K562 (cell line): Measurements from ENCODE around the gene SRPRA.
"Not testable (repeated sequence)": the region's sequence is repeated elsewhere in the genome, so short reads cannot be mapped to it uniquely, and the experiment has no call there.

Source experiments
- MEIS2 ChIP-seq: fragments of 450-650 bp; IDR thresholded peaks from 2 replicates; pipeline ENCODE4 v1.6.1; 2014; ENCODE audit warnings: mild to moderate bottlenecking; ENCODE audit not compliant: partially characterized antibody
- NFE2 ChIP-seq: IDR thresholded peaks from 2 replicates; pipeline ENCODE4 v1.6.1; 2014; ENCODE audit warnings: antibody characterized with exemption, low read depth
- POLR2A ChIP-seq: fragments of 450-650 bp; conservative IDR thresholded peaks from 2 replicates; pipeline ENCODE4 v1.6.1; 2016
- RBM39 ChIP-seq: fragments of 200-400 bp; formaldehyde crosslinking; optimal IDR thresholded peaks from 2 replicates; pipeline ENCODE3; 2018; ENCODE audit warnings: low read depth, low read length
- RFX7 ChIP-seq: fragments of 250-450 bp; sonication (Bioruptor Pico); IDR thresholded peaks from 2 replicates; pipeline ENCODE4 v1.5.1; 2021; ENCODE audit warnings: mild to moderate bottlenecking
- SPI1 ChIP-seq: IDR thresholded peaks from 2 replicates; pipeline ENCODE4 v1.6.1; 2011; ENCODE audit warnings: low read depth, low read length, control low read depth, borderline replicate concordance
- TSC22D4 ChIP-seq: fragments of 450-650 bp; IDR thresholded peaks from 2 replicates; pipeline ENCODE4 v1.6.1; 2016; ENCODE audit warnings: missing genetic modification characterization, missing biosample characterization, control low read depth
- TF ChIP-seq, protein P1 (sequence below): fragments of 250-450 bp; sonication (Bioruptor Pico); IDR thresholded peaks from 2 replicates; pipeline ENCODE4 v1.4.0; 2020
- TF ChIP-seq, protein P2 (sequence below): fragments of 250-450 bp; sonication (Bioruptor Pico); IDR thresholded peaks from 2 replicates; pipeline ENCODE4 v1.8.0; 2021; ENCODE audit warnings: moderate library complexity, mild to moderate bottlenecking, inconsistent platforms
- TF ChIP-seq, protein P3 (sequence below), 3 experiments: IDR thresholded peaks in 2 of 3; conservative IDR thresholded peaks in 1 of 3; 2 replicates each; pipeline ENCODE4 v1.5.1; 2011 to 2012; ENCODE audit warnings: low read length in 3 of 3, mild to moderate bottlenecking in 3 of 3, control low read depth in 2 of 3, improper control_type of control experiment in 1 of 3, inconsistent platforms in 1 of 3, low read depth in 1 of 3, mixed read lengths in 1 of 3, moderate library complexity in 1 of 3; ENCODE audit not compliant: insufficient read depth in 2 of 3

DNA sequence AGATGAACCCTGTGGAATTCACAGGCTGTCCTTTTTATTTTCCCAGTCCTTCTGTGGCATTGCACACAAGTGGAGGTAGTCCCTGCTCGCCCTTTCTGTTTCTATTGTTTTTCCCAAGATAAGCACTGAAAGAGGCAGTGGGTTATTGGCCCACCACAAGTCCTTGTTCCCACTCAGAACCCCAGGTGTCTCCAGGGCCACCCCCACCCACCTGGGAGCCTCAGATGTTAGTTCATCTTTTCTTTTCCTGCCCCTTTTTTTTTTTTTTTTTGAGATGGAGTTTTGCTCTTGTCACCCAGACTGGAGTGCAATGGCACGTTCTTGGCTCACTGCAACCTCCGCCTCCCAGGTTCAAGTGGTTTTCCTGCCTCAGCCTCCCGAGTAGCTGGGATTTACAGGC lies 40.1 kb upstream of the SRPRA start:
- TF ChIP-seq RBM39; TSC22D4 (tag); NFE2; MEIS2; SPI1; RFX7; POLR2A: not testable (repeated sequence)
- TF ChIP-seq, protein P1, sequence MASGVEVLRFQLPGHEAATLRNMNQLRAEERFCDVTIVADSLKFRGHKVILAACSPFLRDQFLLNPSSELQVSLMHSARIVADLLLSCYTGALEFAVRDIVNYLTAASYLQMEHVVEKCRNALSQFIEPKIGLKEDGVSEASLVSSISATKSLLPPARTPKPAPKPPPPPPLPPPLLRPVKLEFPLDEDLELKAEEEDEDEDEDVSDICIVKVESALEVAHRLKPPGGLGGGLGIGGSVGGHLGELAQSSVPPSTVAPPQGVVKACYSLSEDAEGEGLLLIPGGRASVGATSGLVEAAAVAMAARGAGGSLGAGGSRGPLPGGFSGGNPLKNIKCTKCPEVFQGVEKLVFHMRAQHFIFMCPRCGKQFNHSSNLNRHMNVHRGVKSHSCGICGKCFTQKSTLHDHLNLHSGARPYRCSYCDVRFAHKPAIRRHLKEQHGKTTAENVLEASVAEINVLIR, result not testable (repeated sequence)
- TF ChIP-seq, protein P2, sequence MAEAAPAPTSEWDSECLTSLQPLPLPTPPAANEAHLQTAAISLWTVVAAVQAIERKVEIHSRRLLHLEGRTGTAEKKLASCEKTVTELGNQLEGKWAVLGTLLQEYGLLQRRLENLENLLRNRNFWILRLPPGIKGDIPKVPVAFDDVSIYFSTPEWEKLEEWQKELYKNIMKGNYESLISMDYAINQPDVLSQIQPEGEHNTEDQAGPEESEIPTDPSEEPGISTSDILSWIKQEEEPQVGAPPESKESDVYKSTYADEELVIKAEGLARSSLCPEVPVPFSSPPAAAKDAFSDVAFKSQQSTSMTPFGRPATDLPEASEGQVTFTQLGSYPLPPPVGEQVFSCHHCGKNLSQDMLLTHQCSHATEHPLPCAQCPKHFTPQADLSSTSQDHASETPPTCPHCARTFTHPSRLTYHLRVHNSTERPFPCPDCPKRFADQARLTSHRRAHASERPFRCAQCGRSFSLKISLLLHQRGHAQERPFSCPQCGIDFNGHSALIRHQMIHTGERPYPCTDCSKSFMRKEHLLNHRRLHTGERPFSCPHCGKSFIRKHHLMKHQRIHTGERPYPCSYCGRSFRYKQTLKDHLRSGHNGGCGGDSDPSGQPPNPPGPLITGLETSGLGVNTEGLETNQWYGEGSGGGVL (CRISPR knock-in tag), result not testable (repeated sequence)
- TF ChIP-seq, protein P3, sequence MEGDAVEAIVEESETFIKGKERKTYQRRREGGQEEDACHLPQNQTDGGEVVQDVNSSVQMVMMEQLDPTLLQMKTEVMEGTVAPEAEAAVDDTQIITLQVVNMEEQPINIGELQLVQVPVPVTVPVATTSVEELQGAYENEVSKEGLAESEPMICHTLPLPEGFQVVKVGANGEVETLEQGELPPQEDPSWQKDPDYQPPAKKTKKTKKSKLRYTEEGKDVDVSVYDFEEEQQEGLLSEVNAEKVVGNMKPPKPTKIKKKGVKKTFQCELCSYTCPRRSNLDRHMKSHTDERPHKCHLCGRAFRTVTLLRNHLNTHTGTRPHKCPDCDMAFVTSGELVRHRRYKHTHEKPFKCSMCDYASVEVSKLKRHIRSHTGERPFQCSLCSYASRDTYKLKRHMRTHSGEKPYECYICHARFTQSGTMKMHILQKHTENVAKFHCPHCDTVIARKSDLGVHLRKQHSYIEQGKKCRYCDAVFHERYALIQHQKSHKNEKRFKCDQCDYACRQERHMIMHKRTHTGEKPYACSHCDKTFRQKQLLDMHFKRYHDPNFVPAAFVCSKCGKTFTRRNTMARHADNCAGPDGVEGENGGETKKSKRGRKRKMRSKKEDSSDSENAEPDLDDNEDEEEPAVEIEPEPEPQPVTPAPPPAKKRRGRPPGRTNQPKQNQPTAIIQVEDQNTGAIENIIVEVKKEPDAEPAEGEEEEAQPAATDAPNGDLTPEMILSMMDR (IDR thresholded peaks at IDR 0.05 in 2 of 3, conservative IDR thresholded peaks at IDR 0.05 in 1 of 3; ENCODE audit: insufficient read depth in 2 of 3, low read depth in 1 of 3, low read length in 3 of 3), result not testable (repeated sequence)
